H9 (cell line): ENCODE results near the gene HDAC7. TPM values are rescaled to one million over a fixed set of nuclear protein-coding genes. Genes with fewer than 3 reads are reported as not detected.

Experiments used
- DNase-seq: peaks from one replicate; pipeline ENCODE4 v3.0.0-alpha.2; 2017
- H2AFZ ChIP-seq: one replicate; pipeline ENCODE4 v1.6.1; 2013; ENCODE audit warnings: mild to moderate bottlenecking, low read length, control low read depth, moderate library complexity
- H2AK5ac ChIP-seq: 2 replicates; pipeline ENCODE4 v1.6.1; 2013; ENCODE audit warnings: low read length, control low read depth, mixed read lengths; ENCODE audit not compliant: insufficient read length
- H2BK120ac ChIP-seq: one replicate; pipeline ENCODE4 v1.6.1; 2013; ENCODE audit warnings: low read depth, mild to moderate bottlenecking, low read length, control low read depth, inconsistent platforms; ENCODE audit not compliant: poor library complexity, severe bottlenecking
- H2BK12ac ChIP-seq: 2 replicates; pipeline ENCODE4 v1.6.1; 2013; ENCODE audit warnings: low read length, control low read depth, mixed read lengths, low read depth; ENCODE audit not compliant: insufficient read length
- H2BK15ac ChIP-seq: 2 replicates; pipeline ENCODE4 v1.6.1; 2013; ENCODE audit warnings: low read depth, low read length, control low read depth
- H2BK20ac ChIP-seq: one replicate; pipeline ENCODE4 v1.6.1; 2013; ENCODE audit warnings: low read depth, mild to moderate bottlenecking, low read length, control low read depth, inconsistent platforms; ENCODE audit not compliant: poor library complexity, severe bottlenecking
- H2BK5ac ChIP-seq: 2 replicates; pipeline ENCODE4 v1.6.1; 2013; ENCODE audit warnings: low read length, control low read depth, mixed read lengths; ENCODE audit not compliant: insufficient read length
- H3K14ac ChIP-seq: 2 replicates; pipeline ENCODE4 v1.6.1; 2013; ENCODE audit warnings: low read length, control low read depth; ENCODE audit not compliant: insufficient read depth
- H3K18ac ChIP-seq: 2 replicates; pipeline ENCODE4 v1.6.1; 2013; ENCODE audit warnings: low read depth, mild to moderate bottlenecking, mixed read lengths, low read length, control low read depth; ENCODE audit not compliant: insufficient read length
- H3K23ac ChIP-seq: 2 replicates; pipeline ENCODE4 v1.6.1; 2013; ENCODE audit warnings: low read length, control low read depth, mixed read lengths, low read depth; ENCODE audit not compliant: insufficient read length
- H3K23me2 ChIP-seq: 2 replicates; pipeline ENCODE4 v1.6.1; 2013; ENCODE audit warnings: low read depth, mild to moderate bottlenecking, mixed read lengths, low read length, control low read depth; ENCODE audit not compliant: insufficient read length, poor library complexity, severe bottlenecking
- H3K27ac ChIP-seq: 2 replicates; pipeline ENCODE4 v1.5.1; 2013; ENCODE audit warnings: low read length, control low read depth, mixed read lengths, low read depth; ENCODE audit not compliant: insufficient read length
- H3K27me3 ChIP-seq: 2 replicates; pipeline ENCODE4 v1.6.1; 2013; ENCODE audit warnings: low read length, control low read depth, inconsistent platforms; ENCODE audit not compliant: insufficient read depth
- H3K4ac ChIP-seq: 2 replicates; pipeline ENCODE4 v1.6.1; 2013; ENCODE audit warnings: low read depth, mild to moderate bottlenecking, control low read depth, inconsistent platforms, low read length, moderate library complexity
- H3K4me1 ChIP-seq: 2 replicates; pipeline ENCODE4 v1.6.1; 2013; ENCODE audit warnings: low read length, control low read depth, inconsistent platforms; ENCODE audit not compliant: insufficient read depth
- H3K4me2 ChIP-seq: 2 replicates; pipeline ENCODE4 v1.6.1; 2013; ENCODE audit warnings: low read length, control low read depth, mixed read lengths; ENCODE audit not compliant: insufficient read length, insufficient read depth
- H3K56ac ChIP-seq: 2 replicates; pipeline ENCODE4 v1.6.1; 2013; ENCODE audit warnings: low read depth, mild to moderate bottlenecking, mixed read lengths, low read length, control low read depth; ENCODE audit not compliant: insufficient read length
- H3K79me1 ChIP-seq: 2 replicates; pipeline ENCODE4 v1.6.1; 2013; ENCODE audit warnings: low read depth, mild to moderate bottlenecking, moderate library complexity, low read length, control low read depth, inconsistent platforms; ENCODE audit not compliant: insufficient read depth, poor library complexity, severe bottlenecking
- H3K79me2 ChIP-seq: 2 replicates; pipeline ENCODE4 v1.6.1; 2013; ENCODE audit warnings: low read length, control low read depth, inconsistent platforms; ENCODE audit not compliant: insufficient read depth
- H3K9ac ChIP-seq: 2 replicates; pipeline ENCODE4 v1.6.1; 2013; ENCODE audit warnings: low read length, control low read depth, mixed read lengths; ENCODE audit not compliant: insufficient read length; ENCODE audit errors: extremely low read depth
- H3K9me3 ChIP-seq: one replicate; pipeline ENCODE4 v1.6.1; 2013; ENCODE audit warnings: low read depth, low read length, inconsistent platforms; ENCODE audit not compliant: control insufficient read depth
- H3T11ph ChIP-seq: one replicate; pipeline ENCODE4 v1.6.1; 2013; ENCODE audit warnings: mild to moderate bottlenecking, low read length, control low read depth, inconsistent platforms
- H4K20me1 ChIP-seq: one replicate; pipeline ENCODE4 v1.6.1; 2013; ENCODE audit not compliant: control insufficient read depth, insufficient read length, insufficient read depth
- H4K5ac ChIP-seq: 2 replicates; pipeline ENCODE4 v1.6.1; 2013; ENCODE audit warnings: low read depth, mild to moderate bottlenecking, mixed read lengths, low read length, control low read depth; ENCODE audit not compliant: insufficient read length
- H4K8ac ChIP-seq: replicated peaks from 2 replicates; pipeline ENCODE4 v1.6.1; 2013; ENCODE audit warnings: low read length, control low read depth, mixed read lengths, low read depth; ENCODE audit not compliant: insufficient read length
- H4K91ac ChIP-seq: 2 replicates; pipeline ENCODE4 v1.6.1; 2013; ENCODE audit warnings: low read depth, mild to moderate bottlenecking, moderate library complexity, mixed read lengths, low read length, control low read depth; ENCODE audit not compliant: insufficient read length
- H3K27ac Mint-ChIP-seq, 3 experiments: 2 replicates in 2 of 3; 3 replicates in 1 of 3; pipeline ENCODE4 v1.8.0; 2020 to 2021; ENCODE audit warnings: mixed read lengths in 3 of 3, mild to moderate bottlenecking in 1 of 3, moderate library complexity in 1 of 3
- H3K27me3 Mint-ChIP-seq: 2 replicates; pipeline ENCODE4 v1.8.0; 2021; ENCODE audit warnings: low read depth, mild to moderate bottlenecking, moderate library complexity, mixed read lengths
- H3K36me3 Mint-ChIP-seq, 3 experiments: 2 replicates in 2 of 3; 3 replicates in 1 of 3; pipeline ENCODE4 v1.8.0; 2020 to 2021; ENCODE audit warnings: low read depth in 3 of 3, mixed read lengths in 3 of 3; ENCODE audit not compliant: insufficient read depth in 1 of 3
- H3K4me1 Mint-ChIP-seq, 2 experiments: 2 replicates each; pipeline ENCODE4 v1.8.0; 2020; ENCODE audit warnings: mixed read lengths in 2 of 2
- H3K4me3 Mint-ChIP-seq, 2 experiments: 2 replicates in 1 of 2; 3 replicates in 1 of 2; pipeline ENCODE4 v1.8.0; 2020 to 2021; ENCODE audit warnings: mild to moderate bottlenecking in 2 of 2, mixed read lengths in 2 of 2, moderate library complexity in 1 of 2
- H3K9me3 Mint-ChIP-seq, 2 experiments: 2 replicates in 1 of 2; 3 replicates in 1 of 2; pipeline ENCODE4 v1.8.0; 2020; ENCODE audit warnings: mild to moderate bottlenecking in 2 of 2, mixed read lengths in 2 of 2, moderate library complexity in 1 of 2
- CTCF ChIP-seq: fragments of 200-600 bp; sonication (generic); conservative IDR thresholded peaks from 3 replicates; pipeline ENCODE4 v1.8.0; 2021; ENCODE audit warnings: antibody characterized with exemption, mild to moderate bottlenecking
- WGBS: extraction: QIAGEN DNeasy Blood & Tissue Kit; methylation state at CpG from one replicate; pipeline ENCODE4 v1.1.7; 2013; ENCODE audit warnings: missing lambda C conversion rate, low lambda C conversion rate, mixed read lengths; ENCODE audit not compliant: insufficient read length; ENCODE audit errors: extremely low coverage; 5-methylcytosine and 5-hydroxymethylcytosine counted together
- total RNA-seq: library from RNA; stranded (reverse); gene quantifications from 2 replicates; pipeline ENCODE4 v1.2.1, GENCODE V29; 2021

Gene HDAC7
- total RNA-seq, 1 experiment from 2014 or later, result 72.1 TPM

GRCh38 chr12:47747596-47748506 lies 71.9 kb downstream of the HDAC7 start:
- no peak overlapping the region for H3K18ac ChIP-seq
- H3T11ph ChIP-seq, result no peak overlapping the region
- no peaks in the 10 kb centered on the region for H3K9me3 Mint-ChIP-seq
- no peak overlapping the region for H3K56ac ChIP-seq
- no peak overlapping the region for H4K8ac ChIP-seq
- H2AK5ac ChIP-seq, result no peak overlapping the region
- H3K9me3 ChIP-seq, result no peaks in the 10 kb centered on the region
- no peaks in the 10 kb centered on the region for H3K23me2 ChIP-seq
- H4K5ac ChIP-seq, result no peak overlapping the region
- no peak overlapping the region for H2AFZ ChIP-seq
- no peak for DNase-seq
- no peaks in the 10 kb centered on the region for H3K27me3 ChIP-seq
- H3K4me3 Mint-ChIP-seq, result no peak overlapping the region
- no peaks in the 10 kb centered on the region for H4K20me1 ChIP-seq
- H3K14ac ChIP-seq, result no peak overlapping the region
- H4K91ac ChIP-seq, result no peak overlapping the region
- peaks cover 25 to 29% of the 10 kb centered on the region in 2 experiments for H3K4me1 Mint-ChIP-seq
- H3K23ac ChIP-seq, result no peak overlapping the region
- H2BK12ac ChIP-seq, result no peak overlapping the region
- H3K79me2 ChIP-seq, result no peaks in the 10 kb centered on the region
- WGBS, result no CpG with 5 or more reads among the region's 14 CpGs
- H3K27me3 Mint-ChIP-seq, result peaks cover 7% of the 10 kb centered on the region
- H2BK20ac ChIP-seq, result no peak overlapping the region
- H3K27ac ChIP-seq, result no peak overlapping the region
- H3K4me1 ChIP-seq, result peaks cover 9% of the 10 kb centered on the region
- H3K4me2 ChIP-seq, result no peak overlapping the region
- H2BK120ac ChIP-seq, result no peak overlapping the region
- H3K4ac ChIP-seq, result no peak overlapping the region
- no peak overlapping the region for H2BK15ac ChIP-seq
- no peak for TF ChIP-seq CTCF
- H3K27ac Mint-ChIP-seq, result no peak overlapping the region
- H2BK5ac ChIP-seq, result no peak overlapping the region
- H3K36me3 Mint-ChIP-seq, result peaks cover 0 to 10% (median 2%) of the 10 kb centered on the region in 3 experiments; a peak in 3 of 7 replicates
- no peak overlapping the region for H3K9ac ChIP-seq
- H3K79me1 ChIP-seq, result no peaks in the 10 kb centered on the region
